ENCODE measurements around the gene KRT73.

GRCh38 chr12:52629281-52630007, 11.1 kb upstream of the KRT73 start:
- TF ChIP-seq CTCF (IDR thresholded peaks at IDR 0.05) = no peak
- no peak for TF ChIP-seq POLR2A (IDR thresholded peaks at IDR 0.05)

All from Peyer's patch (tissue), 4 donors.